Immature natural killer cell (primary cell): ENCODE measurements around the gene CYTH4. TPM values are rescaled to one million over a fixed set of nuclear protein-coding genes. Genes with fewer than 3 reads are reported as not detected.

Experiments used
- DNase-seq, 3 donors: peaks; one replicate each; pipeline ENCODE4 v3.0.0; 2022; ENCODE audit warnings: mixed read lengths in 1 of 3
- H3K27ac Mint-ChIP-seq, 6 donors: one replicate each; pipeline ENCODE4 v1.8.0; 2020; ENCODE audit warnings: mixed read lengths in 6 of 6, mild to moderate bottlenecking in 5 of 6, inconsistent platforms in 4 of 6, moderate library complexity in 3 of 6
- H3K27me3 Mint-ChIP-seq, 3 donors: one replicate each; pipeline ENCODE4 v1.8.0; 2020 to 2021; ENCODE audit warnings: low read depth in 3 of 3, mild to moderate bottlenecking in 3 of 3, mixed read lengths in 3 of 3, moderate library complexity in 3 of 3, inconsistent platforms in 1 of 3
- H3K36me3 Mint-ChIP-seq, 3 donors: one replicate each; pipeline ENCODE4 v1.8.0; 2020; ENCODE audit warnings: mixed read lengths in 3 of 3, inconsistent platforms in 2 of 3, mild to moderate bottlenecking in 2 of 3
- H3K4me1 Mint-ChIP-seq, 2 donors: one replicate each; pipeline ENCODE4 v1.8.0; 2020; ENCODE audit warnings: inconsistent platforms in 2 of 2, mild to moderate bottlenecking in 2 of 2, mixed read lengths in 2 of 2, moderate library complexity in 1 of 2
- H3K4me3 Mint-ChIP-seq, 5 donors: one replicate each; pipeline ENCODE4 v1.8.0; 2020; ENCODE audit warnings: mild to moderate bottlenecking in 5 of 5, mixed read lengths in 5 of 5, inconsistent platforms in 3 of 5, moderate library complexity in 3 of 5
- H3K9me3 Mint-ChIP-seq, 6 donors: one replicate each; pipeline ENCODE4 v1.8.0; 2020; ENCODE audit warnings: mild to moderate bottlenecking in 6 of 6, mixed read lengths in 6 of 6, inconsistent platforms in 4 of 6, moderate library complexity in 3 of 6
- polyA plus RNA-seq, 3 donors: library from polyadenylated mRNA; unstranded; fragments of 300-500 nt; fragmentation: Illumina TruSeq; gene quantifications; one replicate each; pipeline ENCODE4 v1.2.3, GENCODE V29; 2021

CYTH4 gene
- polyA plus RNA-seq, 3 donors from 2014 or later = 42.5 to 95.4 (median 54.1) TPM

DNA sequence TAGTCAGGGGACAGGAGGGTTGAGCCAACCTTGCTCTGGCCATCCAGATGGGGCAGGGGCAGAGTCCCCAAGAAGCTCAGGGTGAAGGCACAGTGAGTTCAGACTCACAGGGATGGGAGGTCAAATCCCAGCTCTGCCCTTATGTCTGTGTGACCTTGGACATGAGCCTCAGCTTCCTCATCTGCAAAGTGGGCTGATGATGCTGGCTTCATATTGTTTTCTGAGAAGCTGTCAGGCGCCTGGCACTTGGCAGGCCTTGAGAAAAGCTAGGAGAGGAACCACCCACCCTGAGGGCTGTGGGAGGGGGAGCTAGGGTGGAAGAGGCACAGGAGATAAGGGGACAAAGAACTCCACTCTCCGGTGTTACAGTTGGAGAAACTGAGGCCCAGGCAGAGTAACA lies 23.6 kb downstream of the CYTH4 start:
- no peak for DNase-seq
- Mint-ChIP-seq H3K36me3 (peaks cover 17 to 53% (median 43%) of the 10 kb centered on the region in 3 donors), H3K4me1 (peaks cover 91% of the 10 kb centered on the region in 2 donors), H3K9me3 (no peaks in the 10 kb centered on the region), H3K27me3 (peaks cover 12 to 23% (median 18%) of the 10 kb centered on the region in 3 donors), H3K4me3 (peak overlapping the region in 4 of 5 donors; percentile 18 to 82 (median 50)), H3K27ac (peak overlapping the region; percentile 89 to 98 (median 94))

DNA sequence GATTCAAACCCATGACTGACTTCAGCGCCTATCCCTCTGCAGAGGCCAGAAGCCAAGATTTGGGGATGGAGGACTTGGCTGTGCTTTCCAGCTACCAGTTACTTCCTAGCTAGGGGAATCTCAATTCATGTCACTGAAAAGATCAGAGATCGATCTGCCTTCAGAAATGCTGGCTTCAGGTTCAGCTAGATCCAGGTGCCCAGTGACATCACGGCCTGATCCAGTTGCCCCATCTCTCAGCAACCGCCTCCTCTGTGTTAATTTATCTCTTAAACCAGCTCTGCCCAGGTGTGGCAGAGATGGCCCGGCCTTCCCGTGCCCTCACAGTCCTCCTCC lies 24.2 kb downstream of the CYTH4 start:
- peak overlapping the region; percentile 89 to 98 (median 94) for H3K27ac Mint-ChIP-seq
- no peaks in the 10 kb centered on the region for H3K9me3 Mint-ChIP-seq
- H3K27me3 Mint-ChIP-seq = peaks cover 12 to 23% (median 18%) of the 10 kb centered on the region in 3 donors
- DNase-seq = no peak
- H3K36me3 Mint-ChIP-seq = peaks cover 13 to 53% (median 40%) of the 10 kb centered on the region in 3 donors
- H3K4me3 Mint-ChIP-seq = peak overlapping the region; percentile 73 to 85 (median 80)
- peaks cover 90 to 91% of the 10 kb centered on the region in 2 donors for H3K4me1 Mint-ChIP-seq

DNA sequence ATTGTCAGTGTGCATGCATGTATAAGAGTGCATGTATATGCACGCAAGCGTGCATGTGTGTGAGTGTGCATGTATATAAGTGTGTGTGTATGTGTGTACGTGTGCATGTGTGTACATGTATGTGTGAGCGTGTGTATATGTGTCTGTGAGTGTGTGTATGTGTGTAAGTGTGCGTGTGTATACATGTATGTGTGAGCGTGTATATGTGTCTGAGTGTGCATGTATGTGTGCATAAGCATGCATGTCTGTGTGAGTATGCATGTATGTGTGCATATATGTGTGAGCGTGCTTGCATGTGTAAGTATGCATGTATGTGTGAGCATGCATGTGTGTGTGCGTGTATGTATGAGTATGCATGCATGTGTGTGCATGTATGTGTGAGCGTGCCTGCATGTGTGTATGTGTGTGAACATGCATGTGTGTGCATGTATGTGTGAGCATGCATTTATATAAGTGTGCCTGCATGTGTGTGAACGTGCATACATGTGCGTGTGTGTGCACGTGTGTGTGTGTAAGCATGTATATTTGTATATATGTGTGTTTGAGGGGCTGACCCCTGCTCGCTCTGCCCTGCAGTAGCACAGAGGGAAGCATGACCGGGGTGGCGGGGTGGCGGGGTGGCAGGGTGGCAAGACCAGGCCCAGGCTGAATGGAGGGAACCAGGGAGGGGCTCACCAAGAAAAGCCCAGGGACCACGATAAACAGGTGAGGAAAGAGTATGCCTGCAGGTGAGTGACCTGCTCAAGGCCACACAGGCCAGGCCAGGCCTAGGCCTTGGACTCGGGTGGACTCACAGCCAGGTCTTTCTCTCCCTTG lies 26.3 kb downstream of the CYTH4 start:
- peaks cover 6 to 45% (median 32%) of the 10 kb centered on the region in 3 donors for H3K36me3 Mint-ChIP-seq
- peaks cover 78 to 85% of the 10 kb centered on the region in 2 donors for H3K4me1 Mint-ChIP-seq
- H3K4me3 Mint-ChIP-seq = peak overlapping the region; percentile 73 to 85 (median 80)
- no peak for DNase-seq
- no peaks in the 10 kb centered on the region for H3K9me3 Mint-ChIP-seq
- H3K27me3 Mint-ChIP-seq = peaks cover 12 to 22% (median 18%) of the 10 kb centered on the region in 3 donors
- peak overlapping the region; percentile 89 to 98 (median 94) for H3K27ac Mint-ChIP-seq

DNA sequence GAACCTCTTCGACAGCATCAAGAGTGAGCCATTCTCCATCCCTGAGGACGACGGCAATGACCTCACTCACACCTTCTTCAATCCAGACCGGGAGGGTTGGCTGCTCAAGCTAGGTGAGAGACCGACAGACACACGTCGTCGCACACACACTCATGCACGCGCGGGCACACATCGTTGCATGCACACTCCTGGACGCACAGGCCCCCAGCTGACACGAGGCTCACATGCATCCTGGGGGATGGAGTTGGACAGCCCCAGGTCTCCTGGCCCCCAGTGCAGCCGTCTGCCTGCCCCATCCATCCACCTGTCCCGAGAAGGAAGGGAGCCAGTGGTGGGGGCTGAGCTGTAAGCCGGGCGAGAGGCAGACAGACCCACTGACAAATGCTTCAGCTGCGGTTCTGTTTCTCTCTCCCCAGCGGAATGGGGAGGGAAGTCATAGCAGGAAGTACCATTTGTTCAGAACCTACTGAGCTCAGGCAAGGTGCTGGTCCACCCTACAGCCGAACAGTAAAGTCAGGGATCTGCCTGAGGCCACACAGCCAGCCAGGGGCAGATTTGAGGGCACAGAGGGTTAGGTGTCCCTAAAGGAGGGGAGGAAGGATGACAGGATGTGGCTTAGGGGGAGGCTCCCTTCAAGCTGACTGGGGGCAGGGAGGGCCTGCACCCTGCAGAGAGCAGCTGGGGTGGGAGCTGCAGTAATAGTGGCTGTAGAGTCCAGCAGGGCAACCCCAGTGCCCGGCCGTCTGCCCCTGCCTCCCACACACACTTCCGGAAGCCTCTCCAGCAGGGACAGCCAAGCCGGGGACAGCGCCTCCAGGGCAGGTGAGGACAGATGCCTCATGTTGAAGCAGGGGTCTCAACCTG lies 27.1 kb downstream of the CYTH4 start:
- Mint-ChIP-seq H3K4me1 (peaks cover 76 to 84% of the 10 kb centered on the region in 2 donors), H3K36me3 (peaks cover 6 to 39% (median 26%) of the 10 kb centered on the region in 3 donors), H3K9me3 (no peaks in the 10 kb centered on the region), H3K27me3 (peaks cover 12 to 24% (median 24%) of the 10 kb centered on the region in 3 donors), H3K27ac (peak overlapping the region; percentile 88 to 97 (median 92)), H3K4me3 (peak overlapping the region; percentile 70 to 85 (median 80))
- peak; percentile 69 to 77 (median 72) for DNase-seq

DNA sequence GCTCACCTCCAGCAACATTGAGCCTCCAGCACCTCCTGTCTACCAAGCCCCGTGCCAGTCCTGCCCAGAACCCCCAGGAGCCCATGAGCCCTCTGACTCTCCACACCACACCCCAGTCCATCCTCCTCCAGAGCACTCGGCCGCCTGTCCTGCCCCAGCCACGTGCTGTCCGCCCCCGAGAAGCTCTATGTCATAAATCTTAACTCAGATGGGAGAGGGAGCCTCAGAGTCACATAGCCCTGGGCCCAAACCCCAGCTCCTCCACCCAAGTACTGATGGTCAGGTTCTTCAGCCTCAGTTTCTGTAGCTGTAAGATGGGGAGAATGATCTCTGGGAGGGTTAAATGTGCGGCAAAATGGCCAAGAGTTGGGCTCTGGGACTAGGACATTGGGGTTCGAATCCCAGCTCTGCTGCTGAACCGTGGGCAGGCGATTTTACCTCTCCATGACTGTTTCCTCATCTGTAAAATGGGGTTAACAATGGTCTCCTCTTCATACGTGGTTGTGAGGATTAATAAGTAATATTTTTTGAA lies 27.8 kb downstream of the CYTH4 start:
- DNase-seq = peak in 1 of 3 donors; percentile 22
- Mint-ChIP-seq H3K27me3 (peaks cover 12 to 28% (median 27%) of the 10 kb centered on the region in 3 donors), H3K4me3 (peak overlapping the region; percentile 70 to 85 (median 80)), H3K27ac (peak overlapping the region; percentile 88 to 97 (median 92)), H3K4me1 (peaks cover 75 to 87% of the 10 kb centered on the region in 2 donors), H3K36me3 (peaks cover 3 to 36% (median 22%) of the 10 kb centered on the region in 3 donors), H3K9me3 (no peaks in the 10 kb centered on the region)

DNA sequence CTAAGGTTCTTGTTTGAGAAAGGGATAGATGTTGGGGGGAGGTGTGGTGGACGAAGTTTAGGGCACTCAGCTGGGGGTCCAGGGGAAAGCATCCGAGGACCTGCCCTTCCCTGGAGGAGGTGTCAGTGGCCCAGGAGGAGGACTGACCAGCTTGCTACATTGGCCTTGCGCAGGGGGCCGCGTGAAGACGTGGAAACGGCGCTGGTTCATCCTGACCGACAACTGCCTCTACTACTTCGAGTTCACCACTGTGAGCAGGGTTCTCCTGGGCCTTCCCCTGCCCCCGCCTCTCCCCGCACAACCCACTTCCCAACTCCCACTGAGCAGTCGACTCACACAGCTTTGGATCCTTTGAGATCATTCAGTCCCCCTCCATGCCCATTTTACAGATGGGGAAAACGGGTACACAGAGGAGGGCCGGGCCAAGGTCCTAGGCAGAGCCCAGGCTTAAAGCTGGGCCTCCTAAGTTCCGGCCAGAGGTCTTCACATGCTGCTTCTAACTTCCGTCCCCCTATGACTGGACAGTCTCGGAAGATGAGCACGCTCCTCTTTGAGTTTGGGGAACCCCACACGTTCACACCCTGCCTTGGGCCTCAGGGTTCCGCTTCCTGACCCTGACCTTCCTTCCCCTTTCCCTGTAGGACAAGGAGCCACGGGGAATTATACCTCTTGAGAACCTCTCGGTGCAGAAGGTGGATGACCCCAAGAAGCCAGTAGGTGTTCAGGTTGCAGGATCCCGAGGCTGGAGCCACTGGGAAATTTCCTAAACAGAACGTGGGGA lies 28.7 kb downstream of the CYTH4 start:
- Mint-ChIP-seq H3K9me3 (no peaks in the 10 kb centered on the region), H3K36me3 (peaks cover 3 to 33% (median 21%) of the 10 kb centered on the region in 3 donors), H3K27ac (peak overlapping the region in 5 of 6 donors; percentile 31 to 97 (median 89)), H3K27me3 (peaks cover 11 to 28% (median 27%) of the 10 kb centered on the region in 3 donors), H3K4me1 (peaks cover 67 to 82% of the 10 kb centered on the region in 2 donors), H3K4me3 (peak overlapping the region in 1 of 5 donors; percentile 25)
- DNase-seq = no peak

DNA sequence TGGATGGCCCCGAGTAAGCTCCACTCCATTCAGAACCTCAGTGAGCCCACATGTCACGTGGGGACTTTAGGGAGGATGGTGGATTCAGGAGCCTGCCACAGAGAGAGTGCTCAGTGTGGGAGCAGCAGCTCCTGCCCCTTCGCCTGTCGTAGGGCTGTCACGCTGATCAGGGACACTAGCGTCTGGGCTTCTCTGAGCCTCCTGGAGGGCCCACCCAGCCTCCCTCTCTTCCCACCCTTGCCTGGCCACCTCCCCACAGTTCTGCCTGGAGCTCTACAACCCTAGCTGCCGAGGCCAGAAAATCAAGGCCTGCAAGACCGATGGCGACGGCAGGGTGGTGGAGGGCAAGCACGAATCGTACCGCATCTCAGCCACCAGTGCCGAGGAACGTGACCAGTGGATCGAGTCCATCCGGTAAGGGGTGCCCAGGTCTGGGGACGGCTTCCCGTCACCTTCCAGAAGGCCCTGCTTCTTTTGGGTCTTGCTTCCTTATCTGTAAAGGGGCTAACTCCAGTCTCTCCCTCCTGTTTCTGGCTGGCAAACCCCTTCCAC lies 29.5 kb downstream of the CYTH4 start:
- H3K4me3 Mint-ChIP-seq = no peak overlapping the region
- H3K4me1 Mint-ChIP-seq = peaks cover 62 to 82% of the 10 kb centered on the region in 2 donors
- no peaks in the 10 kb centered on the region for H3K9me3 Mint-ChIP-seq
- peaks cover 8 to 25% (median 25%) of the 10 kb centered on the region in 3 donors for H3K27me3 Mint-ChIP-seq
- peaks cover 0 to 29% (median 17%) of the 10 kb centered on the region in 3 donors for H3K36me3 Mint-ChIP-seq
- H3K27ac Mint-ChIP-seq = peak overlapping the region in 5 of 6 donors; percentile 57 to 85 (median 62)
- no peak for DNase-seq

DNA sequence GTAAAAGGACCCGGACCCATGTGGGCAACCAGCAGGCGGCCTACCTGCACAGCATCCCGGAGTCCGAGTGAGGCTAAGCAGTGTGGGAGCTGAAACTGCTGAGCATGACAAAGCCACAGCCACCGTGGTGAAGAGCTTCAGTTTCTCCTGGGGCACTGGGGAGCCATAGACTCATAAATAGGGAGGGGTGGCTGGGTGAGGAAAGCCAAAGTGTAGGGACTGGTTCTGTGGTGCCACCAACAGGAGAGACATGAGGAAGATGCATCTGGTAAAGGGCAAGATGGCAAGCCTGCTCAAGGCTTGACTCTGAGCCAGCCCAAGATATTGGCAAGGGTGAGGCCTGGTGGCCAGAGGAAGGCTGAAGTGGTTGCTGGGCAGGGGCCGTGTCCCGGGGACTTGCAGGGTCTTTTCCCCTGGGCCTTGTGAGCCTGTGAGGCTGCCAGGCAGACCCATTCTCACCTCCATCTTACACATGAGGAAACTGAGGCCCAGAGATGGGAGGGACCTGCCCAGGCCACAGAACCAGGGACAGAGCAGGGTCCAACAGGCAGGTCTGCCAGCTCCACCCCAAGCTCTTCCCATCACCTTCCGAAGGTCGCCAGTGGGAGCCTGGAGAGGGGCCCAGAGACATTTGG lies 30.4 kb downstream of the CYTH4 start:
- no peak overlapping the region for H3K4me3 Mint-ChIP-seq
- peaks cover 2 to 19% (median 19%) of the 10 kb centered on the region in 3 donors for H3K27me3 Mint-ChIP-seq
- peaks cover 58 to 78% of the 10 kb centered on the region in 2 donors for H3K4me1 Mint-ChIP-seq
- H3K27ac Mint-ChIP-seq = peak overlapping the region in 5 of 6 donors; percentile 55 to 85 (median 62)
- no peak for DNase-seq
- no peaks in the 10 kb centered on the region for H3K9me3 Mint-ChIP-seq
- peaks cover 0 to 28% (median 14%) of the 10 kb centered on the region in 3 donors for H3K36me3 Mint-ChIP-seq

DNA sequence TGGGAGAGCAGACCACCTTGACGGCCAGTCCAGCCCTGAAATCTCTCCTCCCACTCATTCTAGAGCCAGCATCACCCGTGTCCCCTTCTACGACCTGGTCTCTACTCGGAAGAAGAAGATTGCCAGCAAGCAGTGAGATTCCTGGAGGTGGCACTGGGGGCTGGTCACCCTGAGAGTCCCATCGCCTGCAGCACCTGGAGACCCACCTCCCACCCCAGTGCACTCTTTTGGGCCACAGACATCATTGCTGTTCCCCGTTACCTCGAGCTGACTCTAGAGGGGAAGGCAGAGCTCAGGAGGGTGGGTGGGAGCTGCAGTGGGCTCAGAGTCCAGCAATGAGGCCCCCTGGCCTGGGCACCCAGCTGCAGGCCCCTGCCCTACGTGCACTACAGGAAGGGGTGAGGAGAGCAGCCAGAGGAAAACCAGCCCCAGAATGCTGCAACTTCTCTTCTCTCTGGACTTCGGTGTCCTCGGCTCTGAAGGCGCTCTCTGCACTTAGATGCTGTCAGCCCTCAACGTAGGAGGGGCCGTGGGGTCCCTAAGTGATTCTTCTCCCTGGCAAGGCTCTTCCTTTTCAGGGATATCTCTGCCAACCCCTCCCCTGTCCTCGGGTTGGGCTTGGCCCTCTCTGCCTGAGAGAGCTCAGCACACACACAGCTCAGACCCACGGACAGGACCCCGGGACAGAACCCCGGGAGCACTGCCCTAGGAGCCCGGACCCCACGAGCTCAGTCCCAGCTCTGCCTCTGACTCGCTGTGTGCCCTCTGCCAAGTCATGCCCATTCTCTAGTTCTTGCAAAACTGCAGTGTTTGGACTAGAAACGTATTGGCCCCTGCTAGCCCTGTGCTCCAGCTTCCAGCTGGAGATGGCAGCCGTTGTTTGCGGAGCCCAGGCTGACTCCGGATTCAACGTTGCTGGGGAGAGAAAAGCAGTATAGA lies 31.3 kb downstream of the CYTH4 start:
- H3K27me3 Mint-ChIP-seq = peaks cover 0 to 18% (median 12%) of the 10 kb centered on the region in 3 donors
- peaks cover 0 to 28% (median 12%) of the 10 kb centered on the region in 3 donors for H3K36me3 Mint-ChIP-seq
- H3K4me3 Mint-ChIP-seq = peak overlapping the region in 1 of 5 donors; percentile 23
- peak overlapping the region; percentile 27 to 84 (median 67) for H3K27ac Mint-ChIP-seq
- no peak for DNase-seq
- H3K9me3 Mint-ChIP-seq = no peaks in the 10 kb centered on the region
- H3K4me1 Mint-ChIP-seq = peaks cover 48 to 68% of the 10 kb centered on the region in 2 donors

DNA sequence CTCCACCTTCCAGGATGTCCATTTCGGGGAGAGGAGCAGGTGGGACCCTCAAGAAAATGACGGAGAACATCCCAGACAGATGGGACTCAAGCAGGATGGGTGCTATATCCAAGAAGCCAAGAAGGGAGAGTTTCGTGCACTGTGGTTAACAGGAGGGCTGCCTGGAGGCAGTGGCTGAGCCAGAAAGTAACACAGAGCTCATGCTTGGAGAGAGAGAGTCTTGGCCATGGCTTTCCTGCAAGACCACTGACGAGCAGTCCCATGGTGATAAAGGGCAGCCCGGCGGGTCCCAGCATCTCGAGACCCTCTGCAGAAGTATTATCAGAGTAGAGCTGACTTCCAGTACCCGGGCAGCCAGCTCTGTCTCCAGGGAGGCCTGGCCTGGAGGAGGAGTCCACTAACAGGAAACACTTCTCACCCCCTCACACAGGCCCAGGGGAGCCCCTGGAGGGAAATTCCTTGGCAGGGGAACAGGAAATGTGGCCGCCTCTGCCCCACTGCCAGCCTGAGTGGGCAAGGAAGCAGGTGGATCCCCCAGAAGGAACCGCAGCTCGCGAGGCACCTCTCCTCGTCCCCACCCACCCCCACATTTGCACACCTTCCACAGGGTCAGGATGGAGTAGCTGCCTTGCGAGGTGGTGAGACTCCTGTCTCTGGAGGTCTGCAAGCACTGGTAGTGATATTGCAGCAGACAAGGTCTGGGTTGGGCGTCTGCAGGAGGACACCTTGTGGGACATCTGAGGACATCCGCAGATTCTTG lies 32.2 kb downstream of the CYTH4 start:
- H3K27me3 Mint-ChIP-seq = peaks cover 2 to 17% (median 8%) of the 10 kb centered on the region in 3 donors
- peaks cover 40 to 60% of the 10 kb centered on the region in 2 donors for H3K4me1 Mint-ChIP-seq
- H3K27ac Mint-ChIP-seq = peak overlapping the region; percentile 27 to 89 (median 80)
- H3K4me3 Mint-ChIP-seq = peak overlapping the region in 1 of 5 donors; percentile 23
- H3K36me3 Mint-ChIP-seq = peaks cover 0 to 22% (median 8%) of the 10 kb centered on the region in 3 donors
- peak; percentile 19 to 44 (median 29) for DNase-seq
- H3K9me3 Mint-ChIP-seq = no peaks in the 10 kb centered on the region

DNA sequence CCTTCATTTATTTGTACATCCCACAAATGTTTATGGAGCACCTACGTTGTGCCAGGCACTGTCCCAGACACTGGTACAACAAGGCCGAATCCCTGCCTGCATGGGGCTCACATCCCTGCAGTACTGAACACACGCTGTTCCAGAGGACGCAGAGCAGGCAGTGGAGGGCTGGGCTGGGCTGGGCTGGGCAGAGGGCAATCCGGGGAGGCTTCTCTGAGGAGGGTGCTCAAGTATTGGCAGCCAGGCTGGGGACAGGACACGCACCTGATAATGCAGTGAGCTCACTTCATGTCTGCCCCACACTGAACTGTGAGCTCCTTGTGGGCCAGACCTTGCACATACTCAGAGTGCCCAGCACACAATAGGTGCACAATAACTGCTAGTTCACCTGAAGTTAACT lies 34.1 kb downstream of the CYTH4 start:
- Mint-ChIP-seq H3K4me3 (no peak overlapping the region), H3K9me3 (no peaks in the 10 kb centered on the region), H3K4me1 (peaks cover 21 to 41% of the 10 kb centered on the region in 2 donors), H3K36me3 (peaks cover 0 to 5% (median 0%) of the 10 kb centered on the region in 3 donors), H3K27ac (peak overlapping the region in 1 of 6 donors; percentile 44), H3K27me3 (peaks cover 2 to 12% (median 7%) of the 10 kb centered on the region in 3 donors)
- DNase-seq = no peak
